Breast epithelium (tissue), 3 donors: Measurements from ENCODE around the gene SLC18B1.

Experiments used
- POLR2A ChIP-seq: fragments of 450-650 bp; IDR thresholded peaks from one replicate; pipeline ENCODE4 v1.6.1; 2016; ENCODE audit warnings: antibody characterized with exemption, mild to moderate bottlenecking, moderate library complexity
- TF ChIP-seq, protein P1 (sequence below), 3 donors: fragments of 450-650 bp; IDR thresholded peaks; one replicate each; pipeline ENCODE4 v1.5.1; 2016 to 2017; ENCODE audit warnings: antibody characterized with exemption in 3 of 3, mild to moderate bottlenecking in 3 of 3, moderate library complexity in 3 of 3

DNA sequence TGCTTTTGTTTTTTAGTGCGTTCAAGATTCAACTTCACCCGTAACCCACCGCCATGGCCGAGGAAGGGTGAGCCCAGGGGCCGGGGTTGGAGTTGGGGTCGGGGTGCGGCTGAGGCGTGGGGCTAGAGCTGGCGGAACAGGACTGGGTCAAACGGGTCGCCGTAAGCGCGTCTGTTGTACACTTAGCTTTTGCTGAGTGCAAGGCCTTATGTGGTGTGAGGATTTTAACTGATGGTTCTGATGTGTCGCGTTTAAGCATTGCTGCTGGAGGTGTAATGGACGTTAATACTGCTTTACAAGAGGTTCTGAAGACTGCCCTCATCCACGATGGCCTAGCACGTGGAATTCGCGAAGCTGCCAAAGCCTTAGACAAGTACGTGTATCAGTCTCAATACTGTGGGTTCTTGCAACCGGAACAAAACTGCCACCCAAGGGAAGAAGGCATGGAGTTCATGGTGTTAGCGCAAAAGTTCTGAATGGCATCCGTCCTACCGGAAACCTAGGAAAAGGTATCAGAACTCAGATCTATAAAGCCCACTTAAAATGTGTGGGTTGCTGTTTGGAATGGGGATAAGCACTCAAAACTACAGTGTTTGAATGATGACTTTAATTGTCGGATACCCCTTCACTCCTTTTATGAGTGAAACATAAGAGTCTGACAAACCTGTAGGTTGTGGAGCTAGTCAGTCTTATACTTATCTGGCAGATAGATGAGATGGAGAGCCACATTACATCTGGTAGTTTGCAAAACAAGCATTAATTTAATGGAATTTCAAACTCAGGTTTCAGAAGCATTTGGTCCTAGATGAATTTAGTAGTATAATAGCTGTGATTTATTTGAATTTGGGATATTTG lies 16.5 kb upstream of the SLC18B1 start:
- TF ChIP-seq, protein P1, sequence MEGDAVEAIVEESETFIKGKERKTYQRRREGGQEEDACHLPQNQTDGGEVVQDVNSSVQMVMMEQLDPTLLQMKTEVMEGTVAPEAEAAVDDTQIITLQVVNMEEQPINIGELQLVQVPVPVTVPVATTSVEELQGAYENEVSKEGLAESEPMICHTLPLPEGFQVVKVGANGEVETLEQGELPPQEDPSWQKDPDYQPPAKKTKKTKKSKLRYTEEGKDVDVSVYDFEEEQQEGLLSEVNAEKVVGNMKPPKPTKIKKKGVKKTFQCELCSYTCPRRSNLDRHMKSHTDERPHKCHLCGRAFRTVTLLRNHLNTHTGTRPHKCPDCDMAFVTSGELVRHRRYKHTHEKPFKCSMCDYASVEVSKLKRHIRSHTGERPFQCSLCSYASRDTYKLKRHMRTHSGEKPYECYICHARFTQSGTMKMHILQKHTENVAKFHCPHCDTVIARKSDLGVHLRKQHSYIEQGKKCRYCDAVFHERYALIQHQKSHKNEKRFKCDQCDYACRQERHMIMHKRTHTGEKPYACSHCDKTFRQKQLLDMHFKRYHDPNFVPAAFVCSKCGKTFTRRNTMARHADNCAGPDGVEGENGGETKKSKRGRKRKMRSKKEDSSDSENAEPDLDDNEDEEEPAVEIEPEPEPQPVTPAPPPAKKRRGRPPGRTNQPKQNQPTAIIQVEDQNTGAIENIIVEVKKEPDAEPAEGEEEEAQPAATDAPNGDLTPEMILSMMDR (IDR thresholded peaks at IDR 0.05) = no peak
- TF ChIP-seq POLR2A = no peak
